NCI-H748 treated with DMSO at 0.1 percent for 48 hours (cell line): ENCODE data around the gene ARHGAP45.
"Not testable (repeated sequence)": the region's sequence is repeated elsewhere in the genome, so short reads cannot be mapped to it uniquely, and the experiment has no call there.

Experiments used
- DNase-seq: peaks from one replicate; lab custom pipeline; 2025; lab: John Stamatoyannopoulos, UW

ARHGAP45 gene

DNA sequence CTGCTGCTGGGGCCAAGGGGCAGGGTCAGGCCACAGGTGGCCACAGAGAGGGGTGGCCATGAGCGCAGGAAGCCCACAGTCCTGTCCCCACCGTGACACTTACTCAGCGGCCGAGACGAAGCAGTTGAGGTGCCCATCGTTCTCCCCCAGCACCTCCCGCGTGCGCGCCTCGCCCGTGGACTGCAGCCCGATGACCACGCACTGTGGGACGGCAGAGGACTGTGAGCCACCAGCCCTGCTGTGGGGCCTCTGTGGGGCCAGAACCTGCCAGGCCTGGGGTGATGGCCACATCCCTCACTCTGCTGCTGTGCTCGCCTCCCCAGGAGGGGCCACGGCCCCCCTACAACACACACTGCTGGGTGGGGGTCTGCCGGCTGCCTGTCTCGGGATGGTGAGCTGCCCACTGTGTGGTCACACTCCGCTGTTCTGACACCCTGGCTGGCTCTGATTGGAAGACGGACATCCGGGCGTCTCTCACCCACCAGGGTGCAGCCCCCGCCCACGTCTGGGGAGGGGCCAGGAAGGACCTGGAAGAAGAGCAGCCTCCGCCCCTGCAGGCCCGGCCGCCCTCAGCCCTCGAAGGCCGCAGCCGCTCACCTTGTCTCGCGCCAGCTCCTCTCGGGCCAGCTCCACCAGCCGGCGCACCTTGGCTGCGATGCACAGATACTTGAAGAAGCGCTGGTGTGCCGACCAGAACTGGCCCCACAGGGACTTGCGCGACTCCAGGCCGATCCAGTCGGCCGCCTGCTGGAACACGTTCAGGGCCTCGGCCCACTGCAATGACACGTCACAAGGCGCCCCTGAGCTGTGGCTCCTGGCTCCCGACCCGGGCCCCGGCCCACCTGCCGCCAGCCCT lies 50.0 kb downstream of the ARHGAP45 start:
- no peak for DNase-seq

DNA sequence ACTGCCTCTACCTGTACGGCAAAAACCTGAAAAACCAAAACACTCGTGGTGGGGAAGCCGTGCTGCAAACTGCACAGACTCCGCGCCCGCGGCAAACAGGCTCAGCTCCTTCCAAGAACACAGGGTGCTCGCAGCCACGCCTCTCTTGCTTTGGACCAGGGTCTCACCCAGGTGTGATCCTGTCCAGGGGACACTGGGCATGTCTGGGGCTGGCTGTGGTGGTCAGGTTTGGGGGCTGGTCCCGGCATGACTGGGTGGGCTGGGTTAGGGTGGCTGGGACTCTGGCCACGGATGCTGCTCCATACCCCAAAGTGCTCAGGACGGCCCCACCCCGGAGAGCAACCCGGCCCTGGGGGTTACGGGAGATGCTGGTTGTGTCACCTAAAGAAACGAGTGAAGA lies 50.7 kb downstream of the ARHGAP45 start:
- DNase-seq, result no peak

DNA sequence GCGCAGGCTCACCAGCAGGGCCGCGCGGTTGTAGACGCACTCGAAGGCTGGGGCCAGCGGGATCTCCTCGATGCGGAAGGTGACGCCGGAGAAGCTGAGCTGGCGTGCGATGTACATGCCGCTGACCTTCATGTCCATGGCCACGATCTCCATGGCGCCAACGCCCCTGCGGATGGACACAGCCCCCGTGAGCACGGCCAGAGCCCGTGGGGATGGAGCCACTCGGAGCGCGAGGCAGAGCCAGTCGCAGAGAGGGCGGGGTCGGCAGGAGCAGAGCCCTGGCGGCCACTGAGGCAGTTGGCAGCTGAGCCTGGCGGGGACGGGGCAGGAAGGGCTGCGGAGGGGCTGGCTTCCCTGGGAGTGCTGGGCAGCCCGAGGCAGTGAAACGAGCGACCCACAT lies 52.0 kb downstream of the ARHGAP45 start:
- no peak for DNase-seq

DNA sequence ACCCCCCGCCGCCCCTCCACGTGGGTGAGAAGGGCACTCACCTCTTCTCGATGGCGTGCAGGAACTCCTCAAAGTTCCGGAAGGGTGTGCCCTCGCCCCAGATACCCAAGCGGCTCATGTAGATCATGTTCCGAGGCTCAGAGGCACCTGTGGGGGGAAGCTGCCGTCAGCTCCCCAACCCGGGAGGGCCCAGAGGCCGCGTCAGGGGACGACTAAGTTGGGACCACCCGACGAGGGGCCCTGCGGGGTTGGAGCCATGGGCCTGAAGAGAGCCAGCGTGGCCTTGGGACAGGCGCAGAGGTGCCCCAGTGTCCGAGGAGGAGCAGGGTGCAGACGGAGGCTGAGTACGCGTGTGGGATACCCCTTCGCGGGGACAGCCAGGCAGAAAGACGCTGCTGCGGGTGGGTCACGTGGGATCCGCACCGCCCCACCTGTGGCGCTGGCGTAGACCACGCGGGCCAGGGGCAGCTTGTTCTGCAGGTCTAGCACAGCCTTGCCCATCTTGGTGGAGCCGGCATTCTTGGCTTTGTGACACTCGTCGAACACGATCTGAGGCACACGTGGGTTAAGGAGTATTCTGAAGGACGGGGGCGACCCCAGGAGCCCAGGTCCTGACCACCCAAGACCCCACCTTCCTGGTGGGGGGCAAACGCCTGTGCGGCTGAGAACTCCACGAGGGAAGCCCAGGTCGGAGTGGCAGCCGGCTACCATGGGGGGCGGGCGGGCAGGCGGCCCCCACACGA lies 52.7 kb downstream of the ARHGAP45 start:
- DNase-seq, result no peak

GRCh38 chr19:1121395-1121794 lies 54.4 kb downstream of the ARHGAP45 start:
- no peak for DNase-seq

- no peak for DNase-seq
Observed at GRCh38 chr19:1122021-1122971, 55.3 kb downstream of the ARHGAP45 start.

DNA sequence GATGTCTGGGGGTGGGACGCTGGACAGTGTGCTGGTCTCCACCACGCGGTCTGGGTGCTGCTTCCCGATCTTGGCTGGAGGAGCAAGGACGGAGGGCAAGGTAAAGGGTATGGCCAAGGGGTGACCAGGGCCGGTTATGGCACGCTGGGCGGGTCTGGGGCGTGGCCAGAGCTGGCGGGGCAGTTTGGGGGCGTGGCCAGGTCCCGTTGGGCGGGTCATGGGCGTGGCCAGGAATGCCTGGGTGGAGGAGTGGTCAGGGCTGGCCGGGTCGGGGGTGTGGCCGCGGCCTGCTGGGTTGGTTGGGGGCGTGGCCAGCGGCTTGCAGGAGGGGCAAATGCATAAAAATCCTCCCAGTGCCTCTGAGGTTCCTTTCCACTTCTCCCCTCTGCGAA lies 56.0 kb downstream of the ARHGAP45 start:
- no peak for DNase-seq

DNA sequence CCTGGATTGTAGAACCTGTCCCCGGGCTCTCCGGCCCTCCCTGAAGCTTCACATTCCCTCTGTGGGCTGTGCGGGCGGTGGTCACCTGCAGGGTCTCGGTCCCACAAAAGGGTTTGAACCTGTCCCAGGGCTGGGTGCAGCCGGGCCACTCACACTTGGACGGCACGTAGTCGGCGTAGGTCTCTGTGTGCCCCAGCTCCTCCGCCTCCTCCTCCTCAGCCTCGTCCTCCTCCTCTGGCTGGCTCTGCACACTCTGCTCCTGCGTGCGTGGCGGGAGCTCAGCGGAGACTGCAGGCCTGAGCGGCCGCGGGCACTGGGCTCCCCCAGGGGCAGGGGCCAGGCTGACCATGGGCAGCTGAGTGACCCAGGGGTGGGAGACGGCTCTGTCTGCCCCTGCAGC lies 56.4 kb downstream of the ARHGAP45 start:
- DNase-seq, result no peak

DNA sequence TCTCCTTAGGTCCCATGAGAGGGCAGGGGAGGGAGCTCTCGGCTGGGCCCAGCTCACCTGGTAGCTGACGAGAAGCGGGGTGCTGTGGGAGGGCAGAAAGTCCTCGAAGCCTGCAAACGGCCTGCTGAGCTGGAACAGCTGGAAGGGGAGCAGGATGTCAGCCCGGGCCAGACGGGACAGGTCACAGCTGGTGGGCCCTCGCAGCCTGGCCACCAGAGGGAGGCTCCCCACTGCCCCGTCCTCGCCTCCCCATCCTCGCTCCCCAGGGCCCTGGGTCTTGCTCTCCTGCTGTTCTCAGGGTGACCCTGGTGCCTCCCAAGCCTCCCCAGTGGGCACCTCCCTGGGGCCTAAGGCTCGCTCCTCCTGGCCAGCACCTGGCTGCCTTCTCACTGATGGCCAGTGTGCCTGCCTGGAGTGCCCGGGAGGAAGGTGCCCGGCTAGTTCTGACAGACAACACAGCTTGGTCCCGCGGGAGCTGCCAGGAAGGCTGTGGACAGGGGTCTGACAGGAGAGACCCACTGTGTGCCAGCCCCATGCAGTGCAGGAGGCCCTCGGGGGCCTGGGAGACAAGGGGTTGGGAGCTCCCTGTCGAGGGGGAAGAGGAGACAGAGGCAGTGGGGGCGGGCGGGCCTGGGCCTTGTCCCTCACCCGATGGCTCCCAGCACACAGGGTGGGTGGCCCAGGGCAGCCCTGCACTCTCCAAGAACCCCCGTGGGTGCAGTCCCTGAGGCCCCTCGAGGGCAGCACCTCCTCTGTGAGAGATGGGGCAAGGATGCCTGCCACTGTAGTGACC lies 57.1 kb downstream of the ARHGAP45 start:
- no peak for DNase-seq

DNA sequence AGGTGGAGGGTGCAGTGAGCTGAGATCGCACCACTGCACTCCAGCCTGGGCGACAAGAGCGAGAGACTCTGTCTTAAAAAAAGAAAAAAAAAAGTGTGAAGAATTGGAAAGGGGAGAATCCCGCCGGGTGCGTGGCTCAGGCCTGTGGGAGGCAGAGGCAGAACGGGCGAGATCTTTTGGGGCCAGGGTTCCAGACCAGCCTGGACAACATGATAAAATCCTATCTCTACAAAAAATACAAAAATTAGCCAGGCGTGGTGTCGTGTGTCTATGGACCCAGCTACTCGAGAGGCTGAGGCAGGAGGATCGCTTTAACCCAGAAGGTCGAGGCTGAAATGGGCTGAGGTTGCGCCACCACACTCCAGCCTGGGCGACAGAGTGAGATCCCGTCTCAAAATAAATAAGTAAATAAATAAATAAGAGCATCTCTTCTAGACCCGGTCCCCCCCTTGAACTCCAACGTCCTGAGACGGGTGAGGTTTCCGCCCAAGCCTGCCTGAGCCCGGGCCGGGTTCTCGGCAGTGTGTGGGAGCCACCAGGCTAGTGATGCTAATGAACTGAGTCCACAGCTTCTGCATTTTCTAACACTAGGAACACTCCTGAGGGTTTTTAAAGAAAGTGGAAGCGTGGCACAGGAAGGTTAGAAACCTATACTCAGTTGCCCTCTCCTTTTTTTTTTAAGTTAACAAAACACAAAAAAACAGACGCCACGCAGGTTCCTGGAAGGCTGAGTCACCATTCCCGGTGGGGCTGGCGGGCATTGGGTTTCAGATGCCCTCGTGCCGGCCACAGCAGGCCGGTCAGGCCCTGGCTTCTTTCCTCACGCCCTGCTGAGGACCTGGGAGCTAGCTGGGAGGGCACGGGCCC lies 58.9 kb downstream of the ARHGAP45 start:
- no peak for DNase-seq

- no peak for DNase-seq
Observed at GRCh38 chr19:1126984-1127760, 60.2 kb downstream of the ARHGAP45 start.

- no peak for DNase-seq
Observed at GRCh38 chr19:1128106-1128505, 61.1 kb downstream of the ARHGAP45 start.

GRCh38 chr19:1129084-1129483 lies 62.1 kb downstream of the ARHGAP45 start:
- not testable (repeated sequence) for DNase-seq

DNA sequence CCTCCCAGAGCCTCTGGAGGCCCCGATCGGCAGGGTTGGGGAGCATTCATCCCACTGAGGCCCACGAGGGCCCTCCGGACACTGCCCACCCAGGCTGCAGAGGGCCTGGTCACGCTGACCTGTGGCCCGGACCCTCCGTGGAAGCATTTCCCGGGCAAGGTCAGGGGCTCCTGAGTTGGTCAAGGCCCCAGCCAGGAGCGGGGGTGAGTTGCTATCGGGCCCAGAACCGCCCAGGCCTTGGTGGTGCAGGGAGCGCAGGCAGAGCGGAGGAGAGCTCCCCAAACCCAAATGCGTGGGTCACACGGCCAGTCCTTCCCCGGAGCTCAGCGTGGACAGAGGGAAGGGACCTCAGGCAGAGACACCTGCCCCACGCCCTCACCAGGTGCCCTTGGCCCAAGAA lies 62.6 kb downstream of the ARHGAP45 start:
- no peak for DNase-seq

DNA sequence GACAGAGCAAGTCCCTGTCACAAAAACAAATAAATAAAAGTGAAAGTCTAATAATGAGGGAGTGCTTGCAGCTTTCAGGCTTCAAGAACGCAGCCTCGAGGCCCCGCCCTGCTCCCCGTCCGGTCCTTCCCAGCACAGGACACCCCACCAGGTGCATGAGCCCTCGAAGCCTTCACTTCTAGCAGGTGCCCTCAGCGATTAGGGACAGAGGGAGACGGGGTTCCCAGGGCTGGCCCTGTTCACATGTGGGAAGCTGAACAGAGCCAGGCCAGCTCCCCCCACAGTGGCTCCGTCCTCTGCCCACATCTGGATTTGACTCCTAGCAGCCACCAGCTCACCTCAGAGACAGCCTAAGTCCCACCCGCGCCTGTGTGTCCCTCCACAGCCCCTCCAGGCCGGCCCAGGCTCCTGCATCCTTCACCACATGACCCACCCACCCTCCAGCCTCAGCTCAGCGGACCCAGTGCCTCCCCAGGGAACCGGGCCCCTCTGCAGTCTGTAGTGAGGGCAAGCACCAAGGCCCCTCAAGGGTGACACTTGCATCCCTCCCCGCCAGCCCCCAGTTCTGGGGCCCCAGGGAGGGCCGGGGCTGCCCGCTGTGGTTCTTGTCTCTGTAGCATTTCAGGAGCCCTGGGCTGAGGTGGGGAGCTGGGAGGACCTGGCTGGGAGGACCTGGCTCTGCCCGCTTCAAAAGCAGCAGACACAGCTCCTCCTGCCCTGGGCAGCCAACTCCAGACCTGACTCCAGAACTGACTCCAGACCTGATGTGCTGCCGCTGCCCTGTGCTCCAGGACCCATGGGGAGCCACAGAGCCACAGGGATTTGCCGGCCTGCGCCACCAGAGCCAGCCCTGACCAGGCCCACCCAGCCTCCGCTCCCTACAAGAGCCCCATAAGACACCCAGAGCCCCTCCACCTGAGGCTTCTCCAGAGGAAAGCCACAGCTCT lies 64.1 kb downstream of the ARHGAP45 start:
- no peak for DNase-seq

GRCh38 chr19:1131718-1132551 lies 65.0 kb downstream of the ARHGAP45 start:
- DNase-seq, result no peak

DNA sequence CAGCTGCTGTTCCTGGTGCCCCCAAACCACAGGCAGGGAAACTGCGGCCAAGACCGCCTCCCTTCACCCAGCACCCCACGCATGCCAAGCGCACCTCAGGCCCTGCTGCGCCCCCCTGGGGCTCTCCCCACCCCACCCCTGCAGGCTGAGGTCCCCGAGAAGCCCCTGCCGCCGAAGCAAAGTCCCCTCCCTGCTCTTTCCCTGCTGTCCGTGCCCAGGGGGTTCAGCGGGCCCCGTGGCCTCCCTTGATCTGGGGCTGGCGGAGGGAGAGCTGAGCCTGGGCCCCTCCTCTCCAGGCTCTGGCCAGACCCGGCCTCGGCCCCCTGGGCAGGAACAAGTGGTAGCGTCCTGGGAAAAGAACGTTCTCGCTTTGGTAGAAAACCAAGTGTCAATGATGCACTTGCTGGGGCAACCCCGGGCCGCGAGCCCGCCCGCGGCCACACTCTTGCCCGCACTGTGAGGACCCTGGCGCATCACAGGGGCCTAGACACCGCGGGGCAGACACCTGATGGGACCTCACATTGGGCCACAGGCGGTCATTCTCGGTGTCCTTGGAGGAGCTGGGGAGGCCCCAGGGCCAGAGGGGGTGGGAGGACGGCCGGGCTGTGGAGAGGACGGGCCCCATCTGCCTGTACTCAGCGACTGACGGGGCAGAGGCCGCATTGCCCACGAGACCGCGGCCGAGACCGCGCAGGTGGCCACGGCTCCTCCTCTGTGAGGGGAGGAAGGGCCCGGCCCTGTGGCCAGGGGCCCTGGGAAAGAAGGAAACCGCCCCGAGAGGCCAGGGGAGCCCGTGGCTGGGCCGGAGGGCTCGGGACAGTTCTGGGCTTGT lies 65.8 kb downstream of the ARHGAP45 start:
- DNase-seq, result no peak
